ENCODE measurements around the gene LAMC2. TPM values are rescaled to one million over a fixed set of nuclear protein-coding genes. Genes with fewer than 3 reads are reported as not detected.

The LAMC2 gene
- total RNA-seq, 1 donor from 2014 or later, result 4.5 TPM

DNA sequence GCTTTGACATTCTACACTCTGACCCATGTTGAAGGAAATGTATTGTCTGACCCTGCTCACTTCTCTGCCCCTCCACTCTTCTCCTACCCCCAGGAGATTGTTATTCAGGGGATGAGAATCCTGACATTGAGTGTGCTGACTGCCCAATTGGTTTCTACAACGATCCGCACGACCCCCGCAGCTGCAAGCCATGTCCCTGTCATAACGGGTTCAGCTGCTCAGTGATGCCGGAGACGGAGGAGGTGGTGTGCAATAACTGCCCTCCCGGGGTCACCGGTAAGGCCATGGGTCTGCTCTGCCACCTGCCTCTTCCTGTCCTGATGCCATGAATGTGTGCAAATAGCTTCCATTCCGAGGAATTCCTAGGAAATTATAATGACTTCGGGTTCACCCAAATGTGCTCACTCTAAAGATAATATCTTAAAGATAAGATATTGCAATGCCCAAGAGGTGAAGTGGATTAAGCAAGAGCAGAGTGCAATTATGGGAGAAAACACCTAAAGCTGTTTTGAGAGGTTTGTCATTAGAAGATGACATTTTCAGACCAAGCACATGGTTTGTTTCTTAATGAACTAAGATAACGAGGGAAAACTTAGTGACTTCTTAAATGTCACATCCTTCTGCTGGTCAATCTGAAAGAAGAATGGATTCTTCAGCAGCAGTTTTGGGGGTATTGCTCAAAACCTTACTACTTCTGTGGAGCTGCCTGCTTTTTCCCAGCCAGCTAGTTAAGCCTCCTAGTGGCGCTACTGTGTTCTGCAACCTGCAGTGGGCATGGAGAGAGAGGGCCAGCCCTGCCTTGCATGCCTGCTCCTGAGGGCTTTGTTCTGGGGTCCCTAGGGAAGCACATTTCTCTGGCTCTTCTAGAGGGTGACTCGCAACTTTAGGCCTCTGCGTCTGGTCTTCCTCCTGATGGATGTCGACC, 41.6 kb downstream of the LAMC2 start:
- peak; percentile 28 for DNase-seq (ENCODE audit: low spot score, unreplicated experiment)
- TF ChIP-seq, protein P1, sequence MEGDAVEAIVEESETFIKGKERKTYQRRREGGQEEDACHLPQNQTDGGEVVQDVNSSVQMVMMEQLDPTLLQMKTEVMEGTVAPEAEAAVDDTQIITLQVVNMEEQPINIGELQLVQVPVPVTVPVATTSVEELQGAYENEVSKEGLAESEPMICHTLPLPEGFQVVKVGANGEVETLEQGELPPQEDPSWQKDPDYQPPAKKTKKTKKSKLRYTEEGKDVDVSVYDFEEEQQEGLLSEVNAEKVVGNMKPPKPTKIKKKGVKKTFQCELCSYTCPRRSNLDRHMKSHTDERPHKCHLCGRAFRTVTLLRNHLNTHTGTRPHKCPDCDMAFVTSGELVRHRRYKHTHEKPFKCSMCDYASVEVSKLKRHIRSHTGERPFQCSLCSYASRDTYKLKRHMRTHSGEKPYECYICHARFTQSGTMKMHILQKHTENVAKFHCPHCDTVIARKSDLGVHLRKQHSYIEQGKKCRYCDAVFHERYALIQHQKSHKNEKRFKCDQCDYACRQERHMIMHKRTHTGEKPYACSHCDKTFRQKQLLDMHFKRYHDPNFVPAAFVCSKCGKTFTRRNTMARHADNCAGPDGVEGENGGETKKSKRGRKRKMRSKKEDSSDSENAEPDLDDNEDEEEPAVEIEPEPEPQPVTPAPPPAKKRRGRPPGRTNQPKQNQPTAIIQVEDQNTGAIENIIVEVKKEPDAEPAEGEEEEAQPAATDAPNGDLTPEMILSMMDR (IDR thresholded peaks at IDR 0.05; ENCODE audit: unreplicated experiment), result peak; percentile 65
- no peaks in the 10 kb centered on the region for H3K36me3 Mint-ChIP-seq (ENCODE audit: insufficient read depth)
- peaks cover 9% of the 10 kb centered on the region for H3K4me1 Mint-ChIP-seq (ENCODE audit: low read depth)
- H3K27me3 Mint-ChIP-seq, result no peaks in the 10 kb centered on the region
- no peak overlapping the region for H3K27ac Mint-ChIP-seq
- H3K4me3 Mint-ChIP-seq (ENCODE audit: low read depth), result no peak overlapping the region
- H3K9me3 Mint-ChIP-seq (ENCODE audit: low read depth), result no peaks in the 10 kb centered on the region

DNA sequence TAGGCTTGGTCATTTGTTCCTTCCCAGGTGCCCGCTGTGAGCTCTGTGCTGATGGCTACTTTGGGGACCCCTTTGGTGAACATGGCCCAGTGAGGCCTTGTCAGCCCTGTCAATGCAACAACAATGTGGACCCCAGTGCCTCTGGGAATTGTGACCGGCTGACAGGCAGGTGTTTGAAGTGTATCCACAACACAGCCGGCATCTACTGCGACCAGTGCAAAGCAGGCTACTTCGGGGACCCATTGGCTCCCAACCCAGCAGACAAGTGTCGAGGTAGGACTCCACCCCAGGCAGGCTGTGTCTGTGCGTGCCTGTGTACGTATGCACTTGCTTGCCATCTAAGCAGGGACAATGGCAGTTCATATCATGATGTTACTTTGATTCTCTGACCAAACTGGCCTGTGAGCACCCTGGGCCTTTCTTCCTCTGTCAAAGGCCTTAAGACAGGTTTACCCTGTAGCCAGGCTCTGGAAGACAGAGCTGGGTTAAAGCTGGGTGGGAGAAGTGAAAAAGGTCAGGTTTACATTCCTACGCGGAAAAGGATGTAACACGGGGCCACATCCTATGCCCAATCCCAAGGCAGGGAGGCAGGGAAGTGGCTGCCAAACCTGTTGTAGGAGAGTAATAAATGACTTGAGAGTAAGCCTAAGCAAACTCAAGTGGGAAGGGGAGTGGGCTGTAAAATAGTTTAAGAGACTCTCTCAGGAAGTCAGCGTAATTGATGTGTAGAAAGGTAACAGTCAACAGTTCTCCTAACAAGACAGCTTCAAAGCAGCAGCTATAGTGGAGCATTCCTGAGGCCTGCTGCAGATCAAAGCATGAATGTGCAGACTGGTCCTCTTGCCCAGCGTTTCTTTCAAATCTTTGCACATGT, 42.5 kb downstream of the LAMC2 start:
- H3K4me3 Mint-ChIP-seq (ENCODE audit: low read depth), result no peak overlapping the region
- H3K27me3 Mint-ChIP-seq, result no peaks in the 10 kb centered on the region
- H3K9me3 Mint-ChIP-seq (ENCODE audit: low read depth), result no peaks in the 10 kb centered on the region
- H3K4me1 Mint-ChIP-seq (ENCODE audit: low read depth), result peaks cover 11% of the 10 kb centered on the region
- no peaks in the 10 kb centered on the region for H3K36me3 Mint-ChIP-seq (ENCODE audit: insufficient read depth)
- peak overlapping the region; percentile 67 for H3K27ac Mint-ChIP-seq
- TF ChIP-seq, protein P1 (IDR thresholded peaks at IDR 0.05; ENCODE audit: unreplicated experiment), result no peak
- no peak for DNase-seq (ENCODE audit: low spot score, unreplicated experiment)

DNA sequence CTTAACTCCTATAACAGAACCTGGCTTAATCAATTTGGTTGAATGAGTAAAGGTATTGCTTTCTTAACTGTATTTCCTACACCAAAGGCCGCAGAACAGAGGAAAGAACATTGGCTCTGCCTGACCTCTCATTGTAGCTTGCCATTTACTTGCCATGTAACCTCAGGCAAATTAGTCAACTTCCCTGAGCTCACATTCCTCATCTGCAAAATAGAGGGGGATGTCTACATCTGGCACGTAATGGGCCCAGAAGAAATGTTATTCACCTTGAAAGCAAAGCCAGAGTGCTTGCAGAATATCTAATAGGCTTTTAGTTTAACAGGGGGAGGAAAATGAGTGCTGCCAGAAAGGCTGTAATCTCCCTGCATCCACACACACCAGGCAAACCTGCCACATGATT, 44.3 kb downstream of the LAMC2 start:
- Mint-ChIP-seq H3K9me3 (ENCODE audit: low read depth) (no peaks in the 10 kb centered on the region), H3K27ac (no peak overlapping the region), H3K4me3 (ENCODE audit: low read depth) (no peak overlapping the region), H3K27me3 (no peaks in the 10 kb centered on the region), H3K36me3 (ENCODE audit: insufficient read depth) (no peaks in the 10 kb centered on the region), H3K4me1 (ENCODE audit: low read depth) (peaks cover 18% of the 10 kb centered on the region)
- TF ChIP-seq, protein P1 (IDR thresholded peaks at IDR 0.05; ENCODE audit: unreplicated experiment), result no peak
- no peak for DNase-seq (ENCODE audit: low spot score, unreplicated experiment)

DNA sequence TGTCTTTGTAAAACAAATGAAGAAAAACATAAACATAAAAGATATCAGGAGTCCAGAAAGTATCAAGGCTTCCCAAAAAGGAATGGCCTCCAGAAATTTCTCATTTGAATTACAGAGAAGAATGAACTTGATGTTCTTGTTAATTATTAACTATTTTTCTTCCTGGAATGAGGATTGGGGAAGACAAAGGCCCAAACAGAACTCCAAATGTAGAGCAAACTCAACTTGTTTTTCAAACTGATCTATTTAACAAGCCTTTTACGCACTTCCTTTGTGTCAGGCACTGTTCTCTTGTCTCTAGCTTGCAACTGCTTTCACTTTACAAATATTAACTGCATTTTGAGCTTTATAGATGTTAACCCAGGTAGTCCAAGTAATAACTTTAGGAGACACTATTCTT, 45.5 kb downstream of the LAMC2 start:
- no peaks in the 10 kb centered on the region for H3K9me3 Mint-ChIP-seq (ENCODE audit: low read depth)
- H3K4me1 Mint-ChIP-seq (ENCODE audit: low read depth), result peaks cover 20% of the 10 kb centered on the region
- H3K27me3 Mint-ChIP-seq, result no peaks in the 10 kb centered on the region
- H3K27ac Mint-ChIP-seq, result no peak overlapping the region
- no peaks in the 10 kb centered on the region for H3K36me3 Mint-ChIP-seq (ENCODE audit: insufficient read depth)
- DNase-seq (ENCODE audit: low spot score, unreplicated experiment), result no peak
- TF ChIP-seq, protein P1 (IDR thresholded peaks at IDR 0.05; ENCODE audit: unreplicated experiment), result no peak
- no peak overlapping the region for H3K4me3 Mint-ChIP-seq (ENCODE audit: low read depth)

DNA sequence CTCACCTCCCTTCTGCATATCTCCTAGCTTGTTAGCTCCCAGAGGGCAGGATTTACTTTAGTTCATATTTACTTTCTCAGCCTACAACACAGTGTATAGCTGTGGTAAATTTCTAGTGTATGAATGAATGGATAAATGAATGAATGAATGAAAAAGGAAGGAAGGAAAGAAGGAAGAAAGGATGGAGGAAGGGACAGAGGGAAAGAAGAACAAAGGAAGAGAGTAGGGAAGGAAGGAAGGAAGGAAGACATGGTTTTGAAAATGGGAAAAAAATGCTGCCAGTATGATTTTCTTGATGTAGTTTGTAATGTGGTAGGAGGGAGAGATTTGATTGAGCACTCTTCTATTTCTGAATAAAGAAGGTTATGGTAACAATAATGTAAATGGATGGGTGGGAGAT, 47.0 kb downstream of the LAMC2 start:
- DNase-seq (ENCODE audit: low spot score, unreplicated experiment), result no peak
- no peaks in the 10 kb centered on the region for H3K36me3 Mint-ChIP-seq (ENCODE audit: insufficient read depth)
- H3K9me3 Mint-ChIP-seq (ENCODE audit: low read depth), result no peaks in the 10 kb centered on the region
- peaks cover 20% of the 10 kb centered on the region for H3K4me1 Mint-ChIP-seq (ENCODE audit: low read depth)
- H3K27me3 Mint-ChIP-seq, result no peaks in the 10 kb centered on the region
- H3K4me3 Mint-ChIP-seq (ENCODE audit: low read depth), result no peak overlapping the region
- TF ChIP-seq, protein P1 (IDR thresholded peaks at IDR 0.05; ENCODE audit: unreplicated experiment), result no peak
- no peak overlapping the region for H3K27ac Mint-ChIP-seq
